Lower leg skin (tissue), 4 donors: ENCODE data around the gene ASIC3. TPM values are rescaled to one million over a fixed set of nuclear protein-coding genes. Genes with fewer than 3 reads are reported as not detected.

Experiments used
- DNase-seq, 2 donors: peaks; one replicate each; pipeline ENCODE4 v3.0.0-alpha.2; 2019; ENCODE audit warnings: low spot score in 2 of 2
- H3K4me3 ChIP-seq: fragments of 200-600 bp; sonication (generic); 2 replicates; pipeline ENCODE4 v1.5.1; 2017; ENCODE audit warnings: mild to moderate bottlenecking, low read depth; ENCODE audit not compliant: poor library complexity, severe bottlenecking
- POLR2A ChIP-seq, 2 donors: fragments of 450-650 bp; IDR thresholded peaks; one replicate each; pipeline ENCODE4 v1.6.1; 2016 to 2017; ENCODE audit warnings: antibody characterized with exemption in 2 of 2, mild to moderate bottlenecking in 1 of 2, moderate library complexity in 1 of 2
- WGBS, 2 donors: methylation state at CpG; one replicate each; pipeline ENCODE4 v1.1.5; 2018; 5-methylcytosine and 5-hydroxymethylcytosine counted together
- intact Hi-C: fragments of 100-400 bp; cut with DNase I; formaldehyde crosslinking; loops from one replicate; pipeline ENCODE4 v1.15.0; 2023; ENCODE audit warnings: low total_unique reads
- total RNA-seq, 4 donors: library from RNA; depleted of rRNA; stranded (reverse); fragments of >200 nt; gene quantifications; one replicate each; pipeline ENCODE4 v1.1.0, GENCODE V29; 2016
- TF ChIP-seq, protein P1 (sequence below), 3 donors: fragments of 450-650 bp; IDR thresholded peaks; one replicate each; pipeline ENCODE4 v1.5.1; 2016; ENCODE audit warnings: antibody characterized with exemption in 3 of 3, mild to moderate bottlenecking in 3 of 3, moderate library complexity in 2 of 3

Gene ASIC3
- total RNA-seq, 4 donors from 2014 or later = 2.3 to 2.9 (median 2.5) TPM

- DNase-seq = no peak
- TF ChIP-seq, protein P1, sequence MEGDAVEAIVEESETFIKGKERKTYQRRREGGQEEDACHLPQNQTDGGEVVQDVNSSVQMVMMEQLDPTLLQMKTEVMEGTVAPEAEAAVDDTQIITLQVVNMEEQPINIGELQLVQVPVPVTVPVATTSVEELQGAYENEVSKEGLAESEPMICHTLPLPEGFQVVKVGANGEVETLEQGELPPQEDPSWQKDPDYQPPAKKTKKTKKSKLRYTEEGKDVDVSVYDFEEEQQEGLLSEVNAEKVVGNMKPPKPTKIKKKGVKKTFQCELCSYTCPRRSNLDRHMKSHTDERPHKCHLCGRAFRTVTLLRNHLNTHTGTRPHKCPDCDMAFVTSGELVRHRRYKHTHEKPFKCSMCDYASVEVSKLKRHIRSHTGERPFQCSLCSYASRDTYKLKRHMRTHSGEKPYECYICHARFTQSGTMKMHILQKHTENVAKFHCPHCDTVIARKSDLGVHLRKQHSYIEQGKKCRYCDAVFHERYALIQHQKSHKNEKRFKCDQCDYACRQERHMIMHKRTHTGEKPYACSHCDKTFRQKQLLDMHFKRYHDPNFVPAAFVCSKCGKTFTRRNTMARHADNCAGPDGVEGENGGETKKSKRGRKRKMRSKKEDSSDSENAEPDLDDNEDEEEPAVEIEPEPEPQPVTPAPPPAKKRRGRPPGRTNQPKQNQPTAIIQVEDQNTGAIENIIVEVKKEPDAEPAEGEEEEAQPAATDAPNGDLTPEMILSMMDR (IDR thresholded peaks at IDR 0.05) = no peak
- TF ChIP-seq POLR2A (IDR thresholded peaks at IDR 0.05) = no peak
- H3K4me3 ChIP-seq = no peak overlapping the region
- WGBS, 2 donors = 88 to 89% methylated on average over 39 of the region's 39 CpGs
- intact Hi-C loops = no loop called here
Measured at GRCh38 chr7:151066273-151066974, 18.1 kb downstream of the ASIC3 start.

- no peak for TF ChIP-seq POLR2A (IDR thresholded peaks at IDR 0.05)
- TF ChIP-seq, protein P1 (IDR thresholded peaks at IDR 0.05) = no peak
- H3K4me3 ChIP-seq = no peak overlapping the region
- intact Hi-C loops = no loop called here
- WGBS, 2 donors = 83 to 88% methylated on average over 12 of the region's 12 CpGs
- no peak for DNase-seq
Measured at GRCh38 chr7:151068069-151068773, 19.9 kb downstream of the ASIC3 start.

- no peak for DNase-seq
- intact Hi-C loops = no loop called here
- WGBS, 2 donors = 73 to 89% methylated on average over 10 to 16 of the region's 17 CpGs
- H3K4me3 ChIP-seq = no peak overlapping the region
- TF ChIP-seq, protein P1 (IDR thresholded peaks at IDR 0.05) = no peak
- no peak for TF ChIP-seq POLR2A (IDR thresholded peaks at IDR 0.05)
Measured at GRCh38 chr7:151069841-151070573, 21.7 kb downstream of the ASIC3 start.

- 78 to 97% methylated on average over 6 to 15 of the region's 15 CpGs for WGBS, 2 donors
- no peak for DNase-seq
- TF ChIP-seq POLR2A (IDR thresholded peaks at IDR 0.05) = no peak
- TF ChIP-seq, protein P1 (IDR thresholded peaks at IDR 0.05) = no peak
- intact Hi-C loops = no loop called here
- H3K4me3 ChIP-seq = no peak overlapping the region
Measured at GRCh38 chr7:151070574-151070960, 22.2 kb downstream of the ASIC3 start.

DNA sequence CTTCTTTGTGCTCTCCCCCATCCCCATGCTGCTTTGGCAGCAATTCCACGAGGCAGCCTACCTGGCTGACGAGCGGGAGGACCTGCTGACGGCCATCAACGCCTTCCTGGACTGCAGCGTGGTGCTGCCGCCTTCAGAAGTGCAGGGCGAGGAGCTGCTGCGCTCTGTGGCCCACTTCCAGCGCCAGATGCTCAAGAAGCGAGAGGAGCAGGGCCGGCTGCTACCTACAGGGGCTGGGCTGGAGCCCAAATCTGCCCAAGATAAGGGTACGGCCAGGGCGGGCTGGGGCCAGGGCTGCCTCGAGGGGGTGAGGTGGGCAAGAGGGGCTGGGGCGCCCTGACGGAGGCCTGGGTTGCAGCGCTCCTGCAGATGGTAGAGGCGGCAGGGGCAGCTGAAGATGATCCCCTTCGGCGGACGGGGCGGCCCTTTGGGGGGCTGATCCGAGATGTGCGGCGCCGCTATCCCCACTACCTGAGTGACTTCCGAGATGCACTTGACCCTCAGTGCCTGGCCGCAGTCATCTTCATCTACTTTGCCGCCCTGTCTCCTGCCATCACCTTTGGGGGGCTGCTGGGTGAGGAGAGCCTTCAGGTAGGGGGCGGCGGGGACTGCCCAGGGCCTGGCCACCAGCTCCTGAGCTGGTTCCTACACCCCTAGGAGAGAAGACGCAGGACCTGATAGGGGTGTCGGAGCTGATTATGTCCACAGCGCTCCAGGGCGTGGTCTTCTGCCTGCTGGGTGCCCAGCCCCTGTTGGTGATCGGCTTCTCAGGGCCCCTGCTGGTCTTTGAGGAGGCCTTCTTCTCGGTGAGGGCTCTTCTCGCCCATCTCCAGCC lies 22.9 kb downstream of the ASIC3 start:
- DNase-seq = no peak
- H3K4me3 ChIP-seq = no peak overlapping the region
- TF ChIP-seq, protein P1 (IDR thresholded peaks at IDR 0.05) = no peak
- no peak for TF ChIP-seq POLR2A (IDR thresholded peaks at IDR 0.05)
- 92 to 93% methylated on average over 39 of the region's 39 CpGs for WGBS, 2 donors
- intact Hi-C loops = no loop called here
